Osteoblast (primary cell): ENCODE measurements around the gene AJM1. TPM values are rescaled to one million over a fixed set of nuclear protein-coding genes. Genes with fewer than 3 reads are reported as not detected.
"Not testable (repeated sequence)": the region's sequence is repeated elsewhere in the genome, so short reads cannot be mapped to it uniquely, and the experiment has no call there.

Source experiments
- DNase-seq: peaks from one replicate; pipeline ENCODE4 v3.0.0; 2011; ENCODE audit warnings: low spot score, mixed read lengths; ENCODE audit not compliant: insufficient read length; ENCODE audit errors: missing footprints
- H2AFZ ChIP-seq: 2 replicates; pipeline ENCODE4 v1.6.0; 2011; ENCODE audit warnings: mild to moderate bottlenecking, low read length
- H3K27ac ChIP-seq: 2 replicates; pipeline ENCODE4 v1.5.1; 2011; ENCODE audit warnings: mild to moderate bottlenecking, low read depth, low read length, moderate library complexity
- H3K27me3 ChIP-seq: 2 replicates; pipeline ENCODE4 v1.6.0; 2012; ENCODE audit warnings: mild to moderate bottlenecking, control low read depth, inconsistent platforms, low read length, moderate library complexity; ENCODE audit not compliant: insufficient read depth
- H3K36me3 ChIP-seq: 2 replicates; pipeline ENCODE4 v1.5.1; 2011; ENCODE audit warnings: mild to moderate bottlenecking, low read length, control low read depth, moderate library complexity; ENCODE audit not compliant: insufficient read depth
- H3K4me1 ChIP-seq: 2 replicates; pipeline ENCODE4 v1.5.1; 2011; ENCODE audit warnings: mild to moderate bottlenecking, low read length, control low read depth, moderate library complexity; ENCODE audit not compliant: insufficient read depth
- H3K4me2 ChIP-seq: 2 replicates; pipeline ENCODE4 v1.6.0; 2011; ENCODE audit warnings: mild to moderate bottlenecking, low read length; ENCODE audit not compliant: insufficient read depth
- H3K4me3 ChIP-seq: fragments of 200-600 bp; sonication (generic); 3 replicates; pipeline ENCODE4 v1.5.1; 2012; ENCODE audit warnings: mild to moderate bottlenecking, low read length, inconsistent platforms; ENCODE audit not compliant: insufficient read depth
- H3K79me2 ChIP-seq: 2 replicates; pipeline ENCODE4 v1.6.0; 2012; ENCODE audit warnings: mild to moderate bottlenecking, low read length, control low read depth, inconsistent platforms; ENCODE audit not compliant: insufficient read depth
- H3K9me3 ChIP-seq: 2 replicates; pipeline ENCODE4 v1.5.1; 2011; ENCODE audit warnings: low read depth, low read length, control low read depth
- H4K20me1 ChIP-seq: 2 replicates; pipeline ENCODE4 v1.6.0; 2012; ENCODE audit warnings: mild to moderate bottlenecking, low read length, control low read depth; ENCODE audit not compliant: insufficient read depth
- total RNA-seq: library from RNA; depleted of rRNA; stranded (reverse); fragments of >200 nt; gene quantifications from 2 replicates; pipeline ENCODE4 v1.2.3, GENCODE V29; 2012
- TF ChIP-seq, protein P1 (sequence below): IDR thresholded peaks from 2 replicates; pipeline ENCODE4 v1.5.1; 2011; ENCODE audit warnings: mild to moderate bottlenecking, low read depth, low read length, moderate library complexity; ENCODE audit errors: extremely low read depth

Gene AJM1
- total RNA-seq, 1 donor = 1.1 TPM

DNA sequence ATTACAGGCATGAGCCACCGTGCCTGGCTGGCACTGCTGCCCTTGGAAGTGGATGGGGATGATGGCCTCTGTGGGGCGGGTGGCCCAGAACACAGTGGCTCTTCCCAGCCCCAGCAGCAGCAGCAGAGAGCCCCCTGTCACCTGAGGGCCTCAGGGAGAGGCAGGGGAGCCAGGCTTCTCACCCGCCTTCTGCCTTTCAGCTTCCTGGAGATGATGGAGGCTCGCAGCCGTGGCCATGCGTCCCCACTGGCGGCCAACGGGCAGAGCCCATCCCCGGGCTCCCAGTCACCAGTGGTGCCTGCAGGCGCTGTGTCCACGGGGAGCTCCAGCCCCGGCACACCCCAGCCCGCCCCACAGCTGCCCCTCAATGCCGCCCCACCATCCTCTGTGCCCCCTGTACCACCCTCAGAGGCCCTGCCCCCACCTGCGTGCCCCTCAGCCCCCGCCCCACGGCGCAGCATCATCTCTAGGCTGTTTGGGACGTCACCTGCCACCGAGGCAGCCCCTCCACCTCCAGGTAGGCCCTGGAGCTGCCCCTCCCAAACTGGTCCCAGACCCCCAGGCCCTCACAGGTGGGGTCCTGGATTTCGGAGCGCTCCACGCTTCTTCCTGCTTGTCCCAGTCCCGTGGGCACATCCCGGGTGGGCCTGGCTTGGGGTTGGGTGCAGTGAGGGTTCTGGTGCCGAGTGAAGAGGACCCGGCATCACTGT lies 5.0 kb upstream of the AJM1 start:
- DNase-seq = no peak
- Histone ChIP-seq H3K79me2 (no peaks in the 10 kb centered on the region), H4K20me1 (peaks cover 6% of the 10 kb centered on the region), H3K27ac (no peak overlapping the region), H2AFZ (no peak overlapping the region), H3K27me3 (no peaks in the 10 kb centered on the region), H3K4me2 (no peak overlapping the region), H3K4me3 (no peak overlapping the region), H3K36me3 (peaks cover 10% of the 10 kb centered on the region), H3K9me3 (no peaks in the 10 kb centered on the region), H3K4me1 (peaks cover 11% of the 10 kb centered on the region)
- TF ChIP-seq, protein P1, sequence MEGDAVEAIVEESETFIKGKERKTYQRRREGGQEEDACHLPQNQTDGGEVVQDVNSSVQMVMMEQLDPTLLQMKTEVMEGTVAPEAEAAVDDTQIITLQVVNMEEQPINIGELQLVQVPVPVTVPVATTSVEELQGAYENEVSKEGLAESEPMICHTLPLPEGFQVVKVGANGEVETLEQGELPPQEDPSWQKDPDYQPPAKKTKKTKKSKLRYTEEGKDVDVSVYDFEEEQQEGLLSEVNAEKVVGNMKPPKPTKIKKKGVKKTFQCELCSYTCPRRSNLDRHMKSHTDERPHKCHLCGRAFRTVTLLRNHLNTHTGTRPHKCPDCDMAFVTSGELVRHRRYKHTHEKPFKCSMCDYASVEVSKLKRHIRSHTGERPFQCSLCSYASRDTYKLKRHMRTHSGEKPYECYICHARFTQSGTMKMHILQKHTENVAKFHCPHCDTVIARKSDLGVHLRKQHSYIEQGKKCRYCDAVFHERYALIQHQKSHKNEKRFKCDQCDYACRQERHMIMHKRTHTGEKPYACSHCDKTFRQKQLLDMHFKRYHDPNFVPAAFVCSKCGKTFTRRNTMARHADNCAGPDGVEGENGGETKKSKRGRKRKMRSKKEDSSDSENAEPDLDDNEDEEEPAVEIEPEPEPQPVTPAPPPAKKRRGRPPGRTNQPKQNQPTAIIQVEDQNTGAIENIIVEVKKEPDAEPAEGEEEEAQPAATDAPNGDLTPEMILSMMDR = no peak

DNA sequence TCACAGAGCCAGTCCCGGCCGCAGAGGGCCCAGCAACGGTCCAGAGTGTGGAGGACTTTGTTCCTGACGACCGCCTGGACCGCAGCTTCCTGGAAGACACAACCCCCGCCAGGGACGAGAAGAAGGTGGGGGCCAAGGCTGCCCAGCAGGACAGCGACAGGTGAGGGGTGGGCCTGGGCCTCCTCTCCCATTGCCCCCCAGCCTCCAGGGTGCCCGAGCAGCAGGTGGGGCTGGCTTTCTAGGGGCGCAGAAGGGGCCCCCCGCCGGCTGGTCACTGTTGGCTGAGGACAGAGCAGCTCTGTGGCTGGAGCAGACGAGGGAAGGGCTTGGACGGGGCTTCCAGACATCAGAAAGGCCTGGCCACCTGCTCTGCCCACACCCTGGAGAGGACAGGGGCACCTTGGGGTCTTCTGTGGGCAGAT lies 4.4 kb upstream of the AJM1 start:
- Histone ChIP-seq H3K36me3 (peaks cover 10% of the 10 kb centered on the region), H3K4me1 (peaks cover 14% of the 10 kb centered on the region)
- H3K79me2 ChIP-seq, DNase-seq, H3K4me3 ChIP-seq, H4K20me1 ChIP-seq, H2AFZ ChIP-seq, H3K9me3 ChIP-seq, H3K27ac ChIP-seq, H3K27me3 ChIP-seq, H3K4me2 ChIP-seq: not testable (repeated sequence)

GRCh38 chr9:136838314-136839228 lies 3.7 kb upstream of the AJM1 start:
- Histone ChIP-seq H4K20me1 (peaks cover 6% of the 10 kb centered on the region), H2AFZ (no peak overlapping the region), H3K9me3 (no peaks in the 10 kb centered on the region), H3K79me2 (no peaks in the 10 kb centered on the region), H3K36me3 (peaks cover 9% of the 10 kb centered on the region), H3K27me3 (no peaks in the 10 kb centered on the region), H3K27ac (no peak overlapping the region), H3K4me1 (peaks cover 14% of the 10 kb centered on the region), H3K4me3 (no peak overlapping the region), H3K4me2 (no peak overlapping the region)
- TF ChIP-seq, protein P1 = no peak
- no peak for DNase-seq

DNA sequence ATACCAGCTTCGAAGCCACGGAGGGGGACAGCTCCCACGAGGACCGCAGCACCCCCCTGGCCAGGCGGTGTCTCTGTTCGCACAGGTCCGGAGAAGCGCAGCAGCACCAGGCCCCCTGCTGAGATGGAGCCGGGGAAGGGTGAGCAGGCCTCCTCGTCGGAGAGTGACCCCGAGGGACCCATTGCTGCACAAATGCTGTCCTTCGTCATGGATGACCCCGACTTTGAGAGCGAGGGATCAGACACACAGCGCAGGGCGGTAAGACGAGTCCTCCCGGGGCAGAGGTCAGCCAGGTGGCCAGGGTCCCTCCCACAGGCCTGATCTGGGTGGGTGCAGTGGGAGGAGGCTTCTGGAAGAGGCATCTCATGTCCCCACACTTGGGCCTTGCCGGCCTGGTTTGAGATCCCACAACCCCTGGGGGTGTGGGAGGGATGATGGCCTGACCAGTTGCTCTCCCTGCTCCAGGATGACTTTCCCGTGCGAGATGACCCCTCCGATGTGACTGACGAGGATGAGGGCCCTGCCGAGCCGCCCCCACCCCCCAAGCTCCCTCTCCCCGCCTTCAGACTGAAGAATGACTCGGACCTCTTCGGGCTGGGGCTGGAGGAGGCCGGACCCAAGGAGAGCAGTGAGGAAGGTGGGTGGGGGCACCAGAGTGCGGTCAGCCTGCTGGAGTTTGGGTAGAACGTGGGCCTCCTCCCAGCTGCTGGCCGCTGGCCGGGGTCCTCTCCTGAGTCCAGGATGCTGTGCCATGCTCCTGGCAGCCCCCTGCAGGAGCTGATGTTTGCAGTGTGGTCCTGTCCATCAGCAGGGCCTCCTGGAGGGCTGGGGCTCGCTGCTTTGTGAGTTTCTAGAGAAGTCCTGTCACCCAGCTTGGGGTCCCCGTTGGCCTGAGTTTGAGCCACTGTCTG lies 2.8 kb upstream of the AJM1 start:
- no peaks in the 10 kb centered on the region for H3K27me3 ChIP-seq

More for the DNA sequence above, 2.8 kb upstream of the AJM1 start:
- Histone ChIP-seq H2AFZ (no peak overlapping the region), H3K4me2 (no peak overlapping the region), H3K9me3 (no peaks in the 10 kb centered on the region), H3K4me3 (no peak overlapping the region), H3K36me3 (peaks cover 5% of the 10 kb centered on the region), H3K27ac (no peak overlapping the region), H3K4me1 (peaks cover 14% of the 10 kb centered on the region), H4K20me1 (peaks cover 6% of the 10 kb centered on the region), H3K79me2 (no peaks in the 10 kb centered on the region)
- DNase-seq = no peak
- TF ChIP-seq, protein P1 = no peak
